CD4-positive, alpha-beta T cell treated with Interleukin-21 for 1 hour (primary cell): ENCODE data around the gene BIRC6.
A peak's percentile ranks its signal among the peaks of the same experiment; 100 is the strongest.
"Not testable (repeated sequence)": the region's sequence is repeated elsewhere in the genome, so short reads cannot be mapped to it uniquely, and the experiment has no call there.

Source experiments
- DNase-seq: peaks from one replicate; pipeline ENCODE4 v3.0.0-alpha.2; 2020

The BIRC6 gene

GRCh38 chr2:32506446-32506845 is 149.6 kb downstream of the BIRC6 start:
- DNase-seq: no peak

DNA sequence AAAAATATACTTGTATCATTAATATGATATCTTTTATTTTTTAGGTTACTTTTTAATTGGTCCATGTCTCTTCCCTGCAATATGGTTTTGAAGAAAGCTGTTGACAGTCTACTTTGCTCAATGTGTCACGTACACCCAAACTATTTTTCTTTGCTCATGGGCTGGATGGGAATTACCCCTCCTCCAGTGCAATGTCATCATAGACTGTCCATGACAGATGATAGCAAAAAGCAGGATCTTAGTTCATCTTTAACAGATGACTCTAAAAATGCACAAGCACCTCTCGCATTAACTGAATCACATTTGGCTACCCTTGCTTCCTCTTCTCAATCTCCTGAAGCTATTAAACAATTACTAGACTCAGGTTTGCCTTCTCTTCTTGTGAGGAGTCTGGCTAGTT is 158.1 kb downstream of the BIRC6 start:
- DNase-seq: no peak

- no peak for DNase-seq
Observed at GRCh38 chr2:32516567-32516966, 159.7 kb downstream of the BIRC6 start.

- no peak for DNase-seq
Observed at GRCh38 chr2:32522770-32523169, 165.9 kb downstream of the BIRC6 start.

- no peak for DNase-seq
Observed at GRCh38 chr2:32523686-32524085, 166.9 kb downstream of the BIRC6 start.

DNA sequence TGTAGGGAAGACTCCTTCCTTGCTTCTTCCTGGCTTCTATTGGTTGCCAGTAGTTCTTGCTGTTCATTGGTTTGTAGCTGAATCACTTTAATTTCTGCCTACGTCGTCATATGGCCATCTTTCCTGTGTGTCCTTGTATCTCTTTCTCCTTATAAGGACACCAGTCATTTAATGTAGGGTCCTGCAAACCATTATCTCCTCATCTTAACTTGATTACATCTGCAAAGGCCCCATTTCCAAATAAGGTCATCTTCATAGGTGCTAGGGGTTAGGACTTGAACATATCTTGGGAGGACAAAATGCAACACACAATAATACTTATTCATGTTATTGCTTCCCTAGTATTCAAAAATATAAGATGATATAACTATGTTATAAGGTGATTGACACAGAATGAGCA is 175.5 kb downstream of the BIRC6 start:
- no peak for DNase-seq

GRCh38 chr2:32532961-32533360 is 176.1 kb downstream of the BIRC6 start:
- no peak for DNase-seq

- DNase-seq: no peak
Observed at GRCh38 chr2:32534831-32535230, 178.0 kb downstream of the BIRC6 start.

DNA sequence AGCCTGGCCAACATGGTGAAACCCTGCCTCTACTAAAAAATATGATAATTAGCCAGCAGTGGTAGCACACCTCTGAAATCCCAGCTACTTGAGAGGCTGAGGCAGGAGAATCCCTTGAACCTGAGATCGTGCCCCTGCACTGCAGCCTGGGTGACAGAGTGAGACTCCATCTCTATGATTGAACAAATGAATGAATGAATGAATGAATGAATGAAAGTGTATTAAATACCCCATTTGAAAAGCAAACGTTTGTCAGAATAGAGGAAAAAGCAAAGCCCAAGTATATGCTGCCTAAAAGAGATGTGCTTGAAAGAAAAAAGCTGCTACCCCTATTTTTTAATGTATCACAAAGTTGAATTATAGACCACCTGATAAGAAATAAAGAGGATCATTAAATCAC is 181.9 kb downstream of the BIRC6 start:
- DNase-seq: no peak

DNA sequence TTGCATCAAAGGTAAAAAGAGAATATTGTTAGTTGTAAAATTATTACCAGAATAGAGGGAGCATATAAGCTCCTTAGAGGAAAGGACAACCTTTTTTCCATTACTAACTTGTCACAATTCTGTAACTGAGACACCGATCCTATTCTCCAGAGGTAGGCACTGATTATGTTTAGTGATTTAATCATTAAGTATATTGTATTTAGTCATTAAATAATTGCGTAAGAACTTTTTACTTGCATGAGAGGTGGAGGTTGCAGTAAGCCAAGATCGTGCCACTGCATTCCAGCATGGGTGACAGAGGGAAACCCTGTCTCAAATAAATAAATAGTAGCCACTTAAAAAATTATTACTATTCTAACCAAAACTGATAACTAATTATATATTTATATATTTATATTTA is 195.7 kb downstream of the BIRC6 start:
- not testable (repeated sequence) for DNase-seq

GRCh38 chr2:32553829-32554432 is 197.1 kb downstream of the BIRC6 start:
- peak; percentile 44 for DNase-seq

GRCh38 chr2:32558492-32558891 is 201.7 kb downstream of the BIRC6 start:
- DNase-seq: no peak

GRCh38 chr2:32559136-32559535 is 202.3 kb downstream of the BIRC6 start:
- DNase-seq: no peak

GRCh38 chr2:32562906-32563305 is 206.1 kb downstream of the BIRC6 start:
- DNase-seq: no peak

DNA sequence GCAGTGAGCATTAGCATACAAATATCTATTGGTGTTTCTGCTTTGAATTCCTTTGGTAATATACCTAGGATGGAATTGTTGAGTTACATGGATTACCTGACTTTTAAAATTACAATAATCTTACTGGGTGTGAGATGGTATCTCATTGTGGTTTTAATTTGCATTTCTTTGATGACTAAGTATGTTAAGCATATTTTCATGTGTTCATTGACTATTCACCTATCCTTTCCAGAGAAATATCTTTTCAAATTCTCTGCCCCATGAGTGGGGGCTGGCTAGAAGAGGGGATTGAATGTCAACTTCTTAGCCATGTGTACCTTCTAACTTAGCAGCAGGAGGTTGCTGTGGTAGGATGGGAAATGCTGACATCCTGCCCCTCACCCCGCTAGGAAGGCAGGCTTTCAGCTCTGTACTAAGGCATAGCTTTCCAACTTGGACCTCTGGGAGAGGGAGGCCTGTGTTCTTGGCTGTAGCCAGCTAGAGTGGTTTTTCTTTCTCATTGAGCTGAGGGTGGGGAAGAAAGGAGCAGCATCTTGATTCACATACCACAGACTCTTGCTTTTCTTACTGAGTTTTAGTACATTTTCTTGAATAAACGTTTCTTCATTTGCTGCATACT is 207.7 kb downstream of the BIRC6 start:
- DNase-seq: no peak

DNA sequence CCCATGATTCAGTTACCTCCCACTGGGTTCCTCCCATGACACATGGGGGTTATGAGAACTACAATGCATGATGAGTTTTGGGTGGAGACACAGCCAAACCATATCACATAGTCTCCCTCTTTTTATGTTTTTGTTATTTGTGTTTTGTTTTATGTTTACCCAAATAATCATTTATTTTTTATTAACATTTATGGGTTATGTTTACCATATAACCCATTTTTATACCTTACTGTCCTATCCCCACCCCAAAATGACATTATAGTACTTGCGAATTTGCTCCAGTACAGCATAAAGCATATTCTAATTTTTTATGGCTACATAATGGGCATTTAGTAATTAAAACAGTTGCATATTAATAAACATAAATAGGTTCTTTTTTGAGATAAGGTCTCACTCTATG is 209.1 kb downstream of the BIRC6 start:
- DNase-seq: no peak

- no peak for DNase-seq
Observed at GRCh38 chr2:32572030-32572429, 215.2 kb downstream of the BIRC6 start.

DNA sequence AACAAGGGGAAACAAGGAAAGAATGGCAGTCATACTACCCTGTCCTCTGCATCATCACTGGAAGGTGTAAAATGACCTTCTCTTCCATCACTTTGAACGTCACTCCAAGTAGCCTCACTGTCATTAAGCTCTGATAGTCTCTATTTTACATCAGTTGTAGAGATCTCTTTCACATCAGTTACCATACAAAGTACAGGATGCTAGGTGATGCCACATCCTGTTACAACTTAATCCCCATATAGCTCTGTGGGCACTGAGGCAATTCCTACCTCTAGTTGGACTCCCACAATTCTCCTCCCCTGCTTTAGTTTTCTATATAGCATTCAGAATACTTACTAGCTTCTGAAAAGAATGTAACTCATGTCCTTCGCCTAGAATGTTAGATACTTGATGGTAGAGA is 215.9 kb downstream of the BIRC6 start:
- DNase-seq: peak; percentile 23

GRCh38 chr2:32591669-32592463 is 235.0 kb downstream of the BIRC6 start:
- DNase-seq: peak; percentile 31

- no peak for DNase-seq
Observed at GRCh38 chr2:32594573-32594972, 237.8 kb downstream of the BIRC6 start.

DNA sequence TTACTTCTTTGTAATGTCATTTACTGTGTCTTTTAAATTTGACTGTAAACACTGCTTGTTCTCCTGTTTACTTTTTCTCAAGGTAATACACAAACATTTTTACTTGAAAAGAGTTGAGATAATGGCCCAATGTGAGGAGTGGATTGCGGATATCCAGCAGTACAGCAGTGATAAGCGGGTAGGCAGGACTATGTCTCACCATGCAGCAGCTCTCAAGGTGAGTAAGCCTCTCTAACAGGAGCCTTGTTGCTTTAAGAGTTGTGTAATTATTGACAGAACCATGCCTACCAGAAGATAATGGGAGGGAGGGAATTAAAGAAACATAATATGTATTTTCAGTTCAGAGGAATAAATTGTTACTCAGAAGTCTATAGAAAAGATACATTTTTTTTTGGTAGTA is 254.5 kb downstream of the BIRC6 start:
- DNase-seq: no peak

GRCh38 chr2:32611771-32612170 is 254.9 kb downstream of the BIRC6 start:
- DNase-seq: no peak

GRCh38 chr2:32614084-32614483 is 257.3 kb downstream of the BIRC6 start:
- DNase-seq: no peak

GRCh38 chr2:32617599-32618189 is 260.9 kb downstream of the BIRC6 start:
- no peak for DNase-seq
